Kidney capillary endothelial cell (primary cell): ENCODE measurements around the gene FGD5.

Source experiments
- DNase-seq: peaks from one replicate; pipeline ENCODE4 v3.0.0-alpha.2; 2018; ENCODE audit warnings: low spot score

Gene FGD5

GRCh38 chr3:14789640-14790285 lies 29.0 kb upstream of the FGD5 start:
- no peak for DNase-seq

GRCh38 chr3:14791343-14791945 lies 27.3 kb upstream of the FGD5 start:
- peak; percentile 57 for DNase-seq

- no peak for DNase-seq
These were observed 26.1 kb upstream of the FGD5 start for GRCh38 chr3:14792691-14793121.

- DNase-seq: no peak
These were observed 25.5 kb upstream of the FGD5 start for GRCh38 chr3:14793126-14793857.

GRCh38 chr3:14793858-14794234 lies 24.9 kb upstream of the FGD5 start:
- no peak for DNase-seq

GRCh38 chr3:14794435-14794834 lies 24.3 kb upstream of the FGD5 start:
- DNase-seq: no peak

- DNase-seq: no peak
These were observed 22.8 kb upstream of the FGD5 start for GRCh38 chr3:14795996-14796395.

GRCh38 chr3:14796403-14797077 lies 22.2 kb upstream of the FGD5 start:
- DNase-seq: no peak

GRCh38 chr3:14797731-14798130 lies 21.0 kb upstream of the FGD5 start:
- DNase-seq: no peak

- no peak for DNase-seq
These were observed 20.5 kb upstream of the FGD5 start for GRCh38 chr3:14798231-14798630.

GRCh38 chr3:14799146-14799545 lies 19.6 kb upstream of the FGD5 start:
- no peak for DNase-seq

- DNase-seq: no peak
These were observed 17.7 kb upstream of the FGD5 start for GRCh38 chr3:14801031-14801430.

- DNase-seq: no peak
These were observed 16.9 kb upstream of the FGD5 start for GRCh38 chr3:14801668-14802380.

- DNase-seq: no peak
These were observed 16.4 kb upstream of the FGD5 start for GRCh38 chr3:14802381-14802731.

GRCh38 chr3:14803101-14803980 lies 15.4 kb upstream of the FGD5 start:
- peak; percentile 80 for DNase-seq

- DNase-seq: peak; percentile 93
These were observed 14.6 kb upstream of the FGD5 start for GRCh38 chr3:14803981-14804834.

GRCh38 chr3:14804835-14805780 lies 13.7 kb upstream of the FGD5 start:
- DNase-seq: no peak

GRCh38 chr3:14805961-14806537 lies 12.7 kb upstream of the FGD5 start:
- no peak for DNase-seq
